ENCODE measurements around the gene MAP3K6.

DNA sequence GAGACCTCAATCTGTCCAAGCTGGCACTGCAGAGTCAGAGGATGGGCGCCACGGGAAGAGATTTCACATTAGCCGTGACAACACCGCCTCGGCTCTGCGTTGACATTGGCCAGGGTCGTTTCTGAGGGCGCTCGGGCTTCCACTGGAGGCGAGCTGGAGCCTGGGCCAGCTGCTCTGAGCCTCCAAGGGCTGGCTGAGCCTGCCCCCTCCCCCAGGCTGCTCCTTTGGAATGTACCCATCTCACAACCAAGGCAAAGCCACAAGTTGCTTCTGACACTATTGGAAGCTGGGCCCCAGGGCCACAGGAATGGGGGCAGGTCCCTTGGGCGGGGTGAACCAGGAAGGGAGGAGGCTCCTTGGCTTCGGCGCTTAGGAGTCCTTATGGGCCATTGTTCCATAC lies 38.3 kb upstream of the MAP3K6 start:
- TF ChIP-seq CTCF (IDR thresholded peaks at IDR 0.05) = no peak
- TF ChIP-seq POLR2A (IDR thresholded peaks at IDR 0.05) = no peak

All from testis (tissue), 2 donors.